Mucosa of descending colon (tissue), 3 donors: ENCODE data around the gene CENPP. TPM values are rescaled to one million over a fixed set of nuclear protein-coding genes. Genes with fewer than 3 reads are reported as not detected.

Experiments
- ATAC-seq: fragments of 200-7000 bp; cut with Tn5 transposase; one replicate; pipeline ENCODE4 v1.9.1; 2020; ENCODE audit warnings: mild to moderate bottlenecking, moderate library complexity
- DNase-seq, 3 donors: peaks; one replicate each; pipeline ENCODE4 v3.0.0-alpha.2; 2020
- H3K36me3 ChIP-seq: fragments of 200-600 bp; one replicate; pipeline ENCODE4 v1.8.0; 2021; ENCODE audit warnings: low read depth, mild to moderate bottlenecking
- H3K4me1 ChIP-seq: fragments of 200-600 bp; one replicate; pipeline ENCODE4 v1.8.0; 2021; ENCODE audit warnings: low read depth, mild to moderate bottlenecking
- H3K4me3 ChIP-seq: fragments of 200-600 bp; one replicate; pipeline ENCODE4 v1.8.0; 2021; ENCODE audit warnings: mild to moderate bottlenecking
- H3K9me3 ChIP-seq: fragments of 200-600 bp; one replicate; pipeline ENCODE4 v1.8.0; 2021; ENCODE audit warnings: mild to moderate bottlenecking
- intact Hi-C, 2 donors: fragments of 100-400 bp; cut with DNase I in 1 of 2; cut with micrococcal nuclease in 1 of 2; formaldehyde crosslinking; loops; one replicate each; pipeline versions ENCODE4 v1.11.0 to v1.11.1; 2022; cut with DNase I, micrococcal nuclease
- total RNA-seq, 3 donors: library from RNA; stranded (reverse); fragmentation: NEBNext Ultra II Directional in 2 of 3; extraction: Animal tissue kit (Norgen Biotek cat#: 25700) in 2 of 3; gene quantifications; one replicate each; pipeline versions ENCODE4 v1.2.1 to v1.2.4, GENCODE V29; 2021 to 2023
- TF ChIP-seq, protein P1 (sequence below): fragments of 200-600 bp; IDR thresholded peaks from one replicate; pipeline ENCODE4 v1.8.0; 2022; ENCODE audit warnings: antibody characterized with exemption, mild to moderate bottlenecking
- donor health status: DM: no; HTN: no; CAD: no; lungs with moderate emphysema.
- donor health status: DM: no; HTN: no; CAD: no.
- donor health status: DM: no; HTN: yes; CAD: no.

Gene CENPP
- total RNA-seq, 3 donors from 2014 or later = 2.0 to 4.9 (median 3.3) TPM

GRCh38 chr9:92517046-92517445, 191.3 kb downstream of the CENPP start:
- no peak for ATAC-seq
- Histone ChIP-seq H3K4me3 (no peak overlapping the region), H3K4me1 (no peaks in the 10 kb centered on the region), H3K36me3 (no peaks in the 10 kb centered on the region), H3K9me3 (no peaks in the 10 kb centered on the region)
- TF ChIP-seq, protein P1, sequence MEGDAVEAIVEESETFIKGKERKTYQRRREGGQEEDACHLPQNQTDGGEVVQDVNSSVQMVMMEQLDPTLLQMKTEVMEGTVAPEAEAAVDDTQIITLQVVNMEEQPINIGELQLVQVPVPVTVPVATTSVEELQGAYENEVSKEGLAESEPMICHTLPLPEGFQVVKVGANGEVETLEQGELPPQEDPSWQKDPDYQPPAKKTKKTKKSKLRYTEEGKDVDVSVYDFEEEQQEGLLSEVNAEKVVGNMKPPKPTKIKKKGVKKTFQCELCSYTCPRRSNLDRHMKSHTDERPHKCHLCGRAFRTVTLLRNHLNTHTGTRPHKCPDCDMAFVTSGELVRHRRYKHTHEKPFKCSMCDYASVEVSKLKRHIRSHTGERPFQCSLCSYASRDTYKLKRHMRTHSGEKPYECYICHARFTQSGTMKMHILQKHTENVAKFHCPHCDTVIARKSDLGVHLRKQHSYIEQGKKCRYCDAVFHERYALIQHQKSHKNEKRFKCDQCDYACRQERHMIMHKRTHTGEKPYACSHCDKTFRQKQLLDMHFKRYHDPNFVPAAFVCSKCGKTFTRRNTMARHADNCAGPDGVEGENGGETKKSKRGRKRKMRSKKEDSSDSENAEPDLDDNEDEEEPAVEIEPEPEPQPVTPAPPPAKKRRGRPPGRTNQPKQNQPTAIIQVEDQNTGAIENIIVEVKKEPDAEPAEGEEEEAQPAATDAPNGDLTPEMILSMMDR = no peak
- DNase-seq = no peak
- intact Hi-C loops = no loop called here

GRCh38 chr9:92518199-92518598, 192.4 kb downstream of the CENPP start:
- intact Hi-C loops = no loop called here
- Histone ChIP-seq H3K9me3 (no peaks in the 10 kb centered on the region), H3K4me1 (no peaks in the 10 kb centered on the region), H3K36me3 (no peaks in the 10 kb centered on the region), H3K4me3 (no peak overlapping the region)
- DNase-seq (no peak), ATAC-seq (no peak)
- TF ChIP-seq, protein P1 = no peak

- no peaks in the 10 kb centered on the region for H3K4me1 ChIP-seq
- no peaks in the 10 kb centered on the region for H3K36me3 ChIP-seq
- TF ChIP-seq, protein P1 = no peak
- DNase-seq (no peak), ATAC-seq (no peak)
- H3K9me3 ChIP-seq = no peaks in the 10 kb centered on the region
- intact Hi-C loops = no loop called here
- H3K4me3 ChIP-seq = no peak overlapping the region
These were observed 195.1 kb downstream of the CENPP start for GRCh38 chr9:92520837-92521236.

GRCh38 chr9:92522983-92523970, 197.5 kb downstream of the CENPP start:
- intact Hi-C loops = no loop called here
- Histone ChIP-seq H3K9me3 (no peaks in the 10 kb centered on the region), H3K36me3 (no peaks in the 10 kb centered on the region), H3K4me3 (no peak overlapping the region), H3K4me1 (no peaks in the 10 kb centered on the region)
- ATAC-seq (no peak), DNase-seq (no peak)
- TF ChIP-seq, protein P1 = no peak

- no peak for DNase-seq
- H3K4me3 ChIP-seq = no peak overlapping the region
- TF ChIP-seq, protein P1 = no peak
- no peaks in the 10 kb centered on the region for H3K36me3 ChIP-seq
- no peak for ATAC-seq
- intact Hi-C loops = no loop called here
- no peaks in the 10 kb centered on the region for H3K9me3 ChIP-seq
- H3K4me1 ChIP-seq = no peaks in the 10 kb centered on the region
These were observed 199.1 kb downstream of the CENPP start for GRCh38 chr9:92524881-92525280.
